HG03196 (cell line): ENCODE results near the gene SH3BGRL3.
"Not testable (repeated sequence)": the region's sequence is repeated elsewhere in the genome, so short reads cannot be mapped to it uniquely, and the experiment has no call there.

Experiments
- ATAC-seq: cut with Tn5 transposase; IDR thresholded peaks from one replicate; pipeline ENCODE4 v1.9.1; 2021; ENCODE audit not compliant: unreplicated experiment

The SH3BGRL3 gene

GRCh38 chr1:26279456-26280332 lies at the start of gene SH3BGRL3:
SH3BGRL3 (plus strand) TSS chr1:26280086; CDS start chr1:26280156, 70 bp downstream.
- ATAC-seq: peak; percentile 48

- not testable (repeated sequence) for ATAC-seq
Measured at GRCh38 chr1:26230682-26231081, 49.2 kb upstream of the SH3BGRL3 start.

- ATAC-seq: peak; percentile 84
Measured at GRCh38 chr1:26233903-26234643, 45.8 kb upstream of the SH3BGRL3 start, which contains the start of gene CEP85. CEP85 (plus strand) TSS chr1:26234200; CDS start chr1:26239784, 5,584 bp downstream.

GRCh38 chr1:26234644-26235370 lies 45.1 kb upstream of the SH3BGRL3 start:
- peak; percentile 11 for ATAC-seq

- no peak for ATAC-seq
Measured at GRCh38 chr1:26237230-26237966, 42.5 kb upstream of the SH3BGRL3 start.

GRCh38 chr1:26239936-26240335 lies 40.0 kb upstream of the SH3BGRL3 start:
- ATAC-seq: no peak

- no peak for ATAC-seq
Measured at GRCh38 chr1:26252718-26253117, 27.2 kb upstream of the SH3BGRL3 start.

GRCh38 chr1:26254404-26254803 lies 25.5 kb upstream of the SH3BGRL3 start:
- no peak for ATAC-seq

GRCh38 chr1:26257222-26257621 lies 22.7 kb upstream of the SH3BGRL3 start:
- no peak for ATAC-seq

GRCh38 chr1:26259005-26259404 lies 20.9 kb upstream of the SH3BGRL3 start:
- ATAC-seq: no peak

GRCh38 chr1:26259578-26259977 lies 20.3 kb upstream of the SH3BGRL3 start:
- no peak for ATAC-seq

GRCh38 chr1:26263212-26263611 lies 16.7 kb upstream of the SH3BGRL3 start:
- ATAC-seq: no peak

GRCh38 chr1:26265405-26265804 lies 14.5 kb upstream of the SH3BGRL3 start:
- no peak for ATAC-seq

- ATAC-seq: no peak
Measured at GRCh38 chr1:26268290-26269197, 11.3 kb upstream of the SH3BGRL3 start.

- no peak for ATAC-seq
Measured at GRCh38 chr1:26269198-26269550, 10.7 kb upstream of the SH3BGRL3 start.

- ATAC-seq: no peak
Measured at GRCh38 chr1:26274801-26275425, 5.0 kb upstream of the SH3BGRL3 start.

- ATAC-seq: no peak
Measured at GRCh38 chr1:26275580-26276431, 4.1 kb upstream of the SH3BGRL3 start.

GRCh38 chr1:26276432-26276838 lies 3.5 kb upstream of the SH3BGRL3 start:
- ATAC-seq: no peak
